Lung microvascular endothelial cell (primary cell): Measurements from ENCODE around the gene BRWD1. TPM values are rescaled to one million over a fixed set of nuclear protein-coding genes. Genes with fewer than 3 reads are reported as not detected.
"Not testable (repeated sequence)": the region's sequence is repeated elsewhere in the genome, so short reads cannot be mapped to it uniquely, and the experiment has no call there.

Source experiments
- DNase-seq, 2 donors: peaks; one replicate each; pipeline versions ENCODE4 v3.0.0 to v3.0.0-alpha.2; 2010; ENCODE audit warnings: low read depth in 2 of 2
- total RNA-seq: library from RNA; depleted of rRNA; stranded (reverse); fragments of >200 nt; gene quantifications from 2 replicates; pipeline ENCODE4 v1.2.1, GENCODE V29; 2014

Gene BRWD1
- total RNA-seq, 1 donor from 2014 or later = 51.2 TPM

- DNase-seq = peak; percentile 43 to 52
These were observed 138.3 kb downstream of the BRWD1 start for GRCh38 chr21:39175154-39175553.

GRCh38 chr21:39173716-39174680 is 139.4 kb downstream of the BRWD1 start:
- no peak for DNase-seq

- no peak for DNase-seq
These were observed 143.5 kb downstream of the BRWD1 start for GRCh38 chr21:39169906-39170305.

- no peak for DNase-seq
These were observed 144.6 kb downstream of the BRWD1 start for GRCh38 chr21:39168800-39169199.

GRCh38 chr21:39164523-39164922 is 148.9 kb downstream of the BRWD1 start:
- DNase-seq = no peak

GRCh38 chr21:39161064-39161463 is 152.4 kb downstream of the BRWD1 start:
- DNase-seq = no peak

- no peak for DNase-seq
These were observed 153.9 kb downstream of the BRWD1 start for GRCh38 chr21:39159342-39160063.

- not testable (repeated sequence) for DNase-seq
These were observed 156.2 kb downstream of the BRWD1 start for GRCh38 chr21:39157241-39157640.

- DNase-seq = no peak
These were observed 157.4 kb downstream of the BRWD1 start for GRCh38 chr21:39156024-39156423.

- no peak for DNase-seq
These were observed 157.9 kb downstream of the BRWD1 start for GRCh38 chr21:39155578-39155977.

- no peak for DNase-seq
These were observed 159.6 kb downstream of the BRWD1 start for GRCh38 chr21:39153842-39154241.

GRCh38 chr21:39153373-39153772 is 160.1 kb downstream of the BRWD1 start:
- DNase-seq = peak in 1 of 2 donors; percentile 30

GRCh38 chr21:39152271-39152670 is 161.2 kb downstream of the BRWD1 start:
- DNase-seq = no peak

GRCh38 chr21:39150877-39151276 is 162.6 kb downstream of the BRWD1 start:
- DNase-seq = no peak

GRCh38 chr21:39150316-39150715 is 163.1 kb downstream of the BRWD1 start:
- DNase-seq = no peak

- no peak for DNase-seq
These were observed 163.6 kb downstream of the BRWD1 start for GRCh38 chr21:39149882-39150281.

- no peak for DNase-seq
These were observed 164.5 kb downstream of the BRWD1 start for GRCh38 chr21:39148975-39149374.

GRCh38 chr21:39144191-39144590 is 169.2 kb downstream of the BRWD1 start:
- no peak for DNase-seq

GRCh38 chr21:39142972-39143371 is 170.5 kb downstream of the BRWD1 start:
- peak in 1 of 2 donors; percentile 37 for DNase-seq

- DNase-seq = no peak
These were observed 171.9 kb downstream of the BRWD1 start for GRCh38 chr21:39141502-39141901.

- no peak for DNase-seq
These were observed 175.9 kb downstream of the BRWD1 start for GRCh38 chr21:39137248-39138178.
